Activated naive CD4-positive, alpha-beta T cell treated with anti-CD3 and anti-CD28 coated beads for 36 hours (primary cell): ENCODE results near the gene GATAD2B. TPM values are rescaled to one million over a fixed set of nuclear protein-coding genes. Genes with fewer than 3 reads are reported as not detected.
"Not testable (repeated sequence)": the region's sequence is repeated elsewhere in the genome, so short reads cannot be mapped to it uniquely, and the experiment has no call there.

Experiments
- CTCF ChIA-PET: fragments of 350-600 bp; sonication (Branson Sonifier 250); formaldehyde crosslinking; loops from one replicate; lab custom pipeline; 2021; ENCODE audit warnings: antibody characterized with exemption; lab: Charles Lee
- DNase-seq: peaks from one replicate; pipeline ENCODE4 v3.0.0-alpha.2; 2020
- H3K27ac Mint-ChIP-seq: one replicate; pipeline ENCODE4 v1.8.0; 2021; ENCODE audit warnings: mild to moderate bottlenecking, mixed read lengths
- H3K27me3 Mint-ChIP-seq: one replicate; pipeline ENCODE4 v1.8.0; 2021; ENCODE audit warnings: low read depth, mixed read lengths
- H3K36me3 Mint-ChIP-seq: one replicate; pipeline ENCODE4 v1.8.0; 2021; ENCODE audit warnings: low read depth, mixed read lengths
- H3K4me1 Mint-ChIP-seq: one replicate; pipeline ENCODE4 v1.8.0; 2021; ENCODE audit warnings: low read depth, mixed read lengths
- H3K4me3 Mint-ChIP-seq: one replicate; pipeline ENCODE4 v1.8.0; 2021; ENCODE audit warnings: mild to moderate bottlenecking, moderate library complexity, mixed read lengths
- H3K9me3 Mint-ChIP-seq: one replicate; pipeline ENCODE4 v1.8.0; 2021; ENCODE audit warnings: mixed read lengths
- intact Hi-C: fragments of 100-400 bp; cut with micrococcal nuclease; formaldehyde crosslinking; loops from one replicate; pipeline ENCODE4 v1.15.1; 2023
- microRNA-seq: library from miRNA; unstranded; fragments of <30 nt; microRNA quantifications from one replicate; pipeline ENCODE4 v1.2.0, GENCODE V29; 2022; ENCODE audit warnings: borderline microRNAs expressed, borderline replicate concordance
- total RNA-seq, 2 experiments: library from RNA; stranded (reverse); gene quantifications; one replicate each; pipeline ENCODE4 v1.2.3, GENCODE V29; 2021

GATAD2B gene
- total RNA-seq, 2 experiments from 2014 or later: 69.0 to 70.2 TPM

- Mint-ChIP-seq H3K9me3 (no peaks in the 10 kb centered on the region), H3K4me1 (no peaks in the 10 kb centered on the region), H3K4me3 (no peak overlapping the region), H3K27me3 (no peaks in the 10 kb centered on the region), H3K27ac (no peak overlapping the region), H3K36me3 (peaks cover 18% of the 10 kb centered on the region)
- intact Hi-C loops: no loop called here
- no peak for DNase-seq
- CTCF ChIA-PET: interaction anchor here (0.6 to 1.0 kb wide), 3 partner anchors 15 to 257 kb away, joined by 4 to 5 read pairs (median 4); no protein-coding TSS in a partner anchor
Measured at GRCh38 chr1:153768316-153769181, 154.2 kb downstream of the GATAD2B start.

- DNase-seq: no peak
- CTCF ChIA-PET: interaction anchor here (1.0 to 1.9 kb wide), 2 partner anchors 90 to 92 kb away, joined by 3 to 4 read pairs; partner anchors contain the start of gene NPR1
- Mint-ChIP-seq H3K4me3 (no peak overlapping the region), H3K36me3 (peaks cover 18% of the 10 kb centered on the region), H3K4me1 (no peaks in the 10 kb centered on the region), H3K9me3 (no peaks in the 10 kb centered on the region), H3K27me3 (no peaks in the 10 kb centered on the region), H3K27ac (no peak overlapping the region)
- intact Hi-C loops: no loop called here
Measured at GRCh38 chr1:153767519-153767918, 155.3 kb downstream of the GATAD2B start.

- H3K4me3 Mint-ChIP-seq, H3K27me3 Mint-ChIP-seq, H3K4me1 Mint-ChIP-seq, DNase-seq, H3K9me3 Mint-ChIP-seq, H3K27ac Mint-ChIP-seq, intact Hi-C loops: not testable (repeated sequence)
- H3K36me3 Mint-ChIP-seq: peaks cover 21% of the 10 kb centered on the region
- CTCF ChIA-PET: interaction anchor here (1.0 to 1.9 kb wide), 2 partner anchors 89 to 91 kb away, joined by 3 to 4 read pairs; partner anchors contain the start of gene NPR1
Measured at GRCh38 chr1:153766663-153767062, 156.1 kb downstream of the GATAD2B start.

- no peaks in the 10 kb centered on the region for H3K27me3 Mint-ChIP-seq
- intact Hi-C loops: no loop called here
- H3K36me3 Mint-ChIP-seq: peaks cover 24% of the 10 kb centered on the region
- CTCF ChIA-PET: interaction anchor here (0.9 to 1.6 kb wide), 2 partner anchors 15 to 16 kb away, joined by 4 to 5 read pairs; no protein-coding TSS in a partner anchor
- H3K4me3 Mint-ChIP-seq: no peak overlapping the region
- no peaks in the 10 kb centered on the region for H3K4me1 Mint-ChIP-seq
- H3K27ac Mint-ChIP-seq: no peak overlapping the region
- no peaks in the 10 kb centered on the region for H3K9me3 Mint-ChIP-seq
- no peak for DNase-seq
Measured at GRCh38 chr1:153764310-153764709, 158.5 kb downstream of the GATAD2B start.

GRCh38 chr1:153763365-153764225 is 159.2 kb downstream of the GATAD2B start:
- H3K27ac Mint-ChIP-seq: no peak overlapping the region
- H3K36me3 Mint-ChIP-seq: peaks cover 24% of the 10 kb centered on the region
- H3K4me3 Mint-ChIP-seq: no peak overlapping the region
- H3K4me1 Mint-ChIP-seq: no peaks in the 10 kb centered on the region
- no peaks in the 10 kb centered on the region for H3K27me3 Mint-ChIP-seq
- intact Hi-C loops: no loop called here
- no peaks in the 10 kb centered on the region for H3K9me3 Mint-ChIP-seq
- DNase-seq: no peak
- CTCF ChIA-PET: interaction anchor here (0.9 to 1.6 kb wide), 2 partner anchors 14 to 15 kb away, joined by 4 to 5 read pairs; no protein-coding TSS in a partner anchor

- Mint-ChIP-seq H3K9me3 (no peaks in the 10 kb centered on the region), H3K27ac (no peak overlapping the region), H3K36me3 (peaks cover 16% of the 10 kb centered on the region), H3K27me3 (no peaks in the 10 kb centered on the region), H3K4me1 (no peaks in the 10 kb centered on the region), H3K4me3 (no peak overlapping the region)
- intact Hi-C loops: no loop called here
- DNase-seq: no peak
- CTCF ChIA-PET: interaction anchor here (1.1 kb wide), 1 partner anchor 11 kb away, joined by 3 read pairs; no protein-coding TSS in a partner anchor
Measured at GRCh38 chr1:153760440-153760839, 162.3 kb downstream of the GATAD2B start.

Small RNA genes within 50 kb of the gene (microRNA-seq; reads per million reads assigned to microRNA genes)
- 1.6 reads per million for gene MIR6737

Other genes starting within 250 kb of the GATAD2B start
- under 1 TPM; 0.05 to 0.10 TPM for gene NPR1, start 244.3 kb downstream of the GATAD2B start, total RNA-seq
- 10 to 100 TPM; 39.3 to 40.4 TPM for gene INTS3, start 194.9 kb downstream of the GATAD2B start, total RNA-seq
- 1 to 10 TPM; 2.7 to 4.3 TPM for gene SLC27A3, start 147.6 kb downstream of the GATAD2B start, total RNA-seq
- 100 to 1,000 TPM; 124 to 130 TPM for gene DENND4B, start 23.7 kb upstream of the GATAD2B start, total RNA-seq
- 10 to 100 TPM; 72.6 to 83.0 TPM for gene CRTC2, start 35.6 kb upstream of the GATAD2B start, total RNA-seq
- 10 to 100 TPM; 51.0 to 52.1 TPM for gene SLC39A1, start 40.6 kb upstream of the GATAD2B start, total RNA-seq
- gene CREB3L4, start 44.9 kb upstream of the GATAD2B start, total RNA-seq: 1 to 10 TPM; 5.6 to 7.4 TPM
- gene JTB, start 54.7 kb upstream of the GATAD2B start, total RNA-seq: 100 to 1,000 TPM; 126 to 131 TPM
- 10 to 100 TPM; 26.6 to 27.0 TPM for gene RAB13, start 63.4 kb upstream of the GATAD2B start, total RNA-seq
- gene RPS27, start 67.8 kb upstream of the GATAD2B start, total RNA-seq: 1,000 to 10,000 TPM; 2,339 to 2,449 TPM
- under 1 TPM; 0.02 to 0.05 TPM for gene NUP210L, start 232.1 kb upstream of the GATAD2B start, total RNA-seq